GM12873 (cell line): ENCODE results near the gene IGFBP4.

ENCODE experiments used
- TF ChIP-seq, protein P1 (sequence below): IDR thresholded peaks from 2 replicates; pipeline ENCODE4 v1.5.1; 2012; ENCODE audit warnings: low read depth, mild to moderate bottlenecking, moderate library complexity, low read length, control low read depth; ENCODE audit not compliant: insufficient read depth; ENCODE audit errors: missing control alignments

IGFBP4 gene

DNA sequence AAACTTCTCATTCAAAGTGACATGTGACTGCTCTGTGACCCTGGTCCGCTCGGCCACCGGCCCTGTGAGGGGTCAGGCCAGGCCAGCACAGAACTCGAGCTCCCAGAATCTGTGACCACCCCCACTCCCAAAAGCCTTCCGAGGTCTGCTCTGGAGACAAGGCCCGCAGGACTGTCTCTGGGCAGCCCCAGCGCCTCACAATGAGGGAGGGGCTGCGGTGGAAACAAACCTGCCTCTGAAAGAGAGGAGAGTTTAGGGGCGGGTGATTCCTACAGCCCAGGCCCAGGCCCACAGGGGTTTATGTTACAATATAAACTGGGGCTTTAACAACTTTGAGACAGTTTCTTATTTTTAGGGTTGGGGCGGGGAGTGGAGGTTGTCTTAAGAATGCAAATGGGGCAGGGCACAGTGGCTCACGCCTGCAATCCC lies 19.9 kb downstream of the IGFBP4 start:
- TF ChIP-seq, protein P1, sequence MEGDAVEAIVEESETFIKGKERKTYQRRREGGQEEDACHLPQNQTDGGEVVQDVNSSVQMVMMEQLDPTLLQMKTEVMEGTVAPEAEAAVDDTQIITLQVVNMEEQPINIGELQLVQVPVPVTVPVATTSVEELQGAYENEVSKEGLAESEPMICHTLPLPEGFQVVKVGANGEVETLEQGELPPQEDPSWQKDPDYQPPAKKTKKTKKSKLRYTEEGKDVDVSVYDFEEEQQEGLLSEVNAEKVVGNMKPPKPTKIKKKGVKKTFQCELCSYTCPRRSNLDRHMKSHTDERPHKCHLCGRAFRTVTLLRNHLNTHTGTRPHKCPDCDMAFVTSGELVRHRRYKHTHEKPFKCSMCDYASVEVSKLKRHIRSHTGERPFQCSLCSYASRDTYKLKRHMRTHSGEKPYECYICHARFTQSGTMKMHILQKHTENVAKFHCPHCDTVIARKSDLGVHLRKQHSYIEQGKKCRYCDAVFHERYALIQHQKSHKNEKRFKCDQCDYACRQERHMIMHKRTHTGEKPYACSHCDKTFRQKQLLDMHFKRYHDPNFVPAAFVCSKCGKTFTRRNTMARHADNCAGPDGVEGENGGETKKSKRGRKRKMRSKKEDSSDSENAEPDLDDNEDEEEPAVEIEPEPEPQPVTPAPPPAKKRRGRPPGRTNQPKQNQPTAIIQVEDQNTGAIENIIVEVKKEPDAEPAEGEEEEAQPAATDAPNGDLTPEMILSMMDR: no peak

DNA sequence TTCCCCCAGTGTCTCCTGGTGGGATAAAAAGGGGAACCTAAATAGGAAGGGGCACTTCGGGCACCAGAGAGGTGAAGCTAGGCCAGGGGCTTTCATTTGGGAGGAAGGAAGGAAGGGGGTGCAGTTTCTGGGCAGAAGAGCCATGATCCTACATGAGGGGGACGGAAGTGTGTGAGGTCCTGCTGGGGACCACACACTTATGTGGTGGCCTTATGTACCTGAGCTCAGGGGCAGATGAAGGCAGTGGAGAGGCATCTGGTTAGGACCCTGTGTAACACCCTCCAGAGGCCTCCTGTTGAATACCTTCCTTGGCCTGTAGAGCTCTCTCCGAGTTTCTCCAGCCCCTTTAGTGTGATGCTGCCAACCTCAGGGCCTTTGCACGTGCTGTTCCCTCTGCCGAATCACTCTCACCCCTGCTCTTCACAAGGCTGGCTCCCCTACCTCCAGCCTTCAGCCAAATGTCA lies 21.2 kb downstream of the IGFBP4 start:
- TF ChIP-seq, protein P1: no peak

DNA sequence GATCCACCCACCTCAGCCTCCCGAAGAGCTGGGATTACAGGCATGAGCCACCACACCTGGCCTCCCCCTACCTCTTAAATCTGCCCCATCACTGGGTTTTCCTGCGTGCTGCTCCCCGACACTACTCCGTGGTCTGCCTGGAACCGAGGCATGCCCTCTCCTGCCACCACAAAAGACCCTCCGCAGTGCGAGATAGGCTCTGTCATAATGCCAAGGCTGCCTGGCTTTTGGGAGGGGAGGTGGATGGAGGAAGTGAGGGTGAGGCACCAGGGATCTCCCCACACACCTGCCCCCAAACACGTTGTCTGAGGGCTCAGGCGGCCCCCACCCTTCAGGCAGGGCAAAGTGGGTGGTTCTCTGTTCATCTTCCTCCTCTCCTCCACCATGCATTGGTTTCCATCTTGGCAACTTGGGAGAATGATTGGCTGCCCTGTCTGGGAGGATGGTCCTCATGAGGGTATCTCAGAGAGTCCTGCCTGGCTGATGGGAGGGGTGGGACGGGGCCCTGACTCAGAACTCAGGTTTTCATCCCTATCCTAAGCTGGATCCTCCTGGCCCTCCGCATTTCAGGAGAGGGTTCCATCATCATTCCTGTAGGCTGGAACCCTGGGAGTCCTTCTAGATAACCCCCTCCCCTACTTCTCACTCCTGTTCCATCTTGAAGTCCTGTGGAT lies 23.2 kb downstream of the IGFBP4 start:
- TF ChIP-seq, protein P1: no peak

DNA sequence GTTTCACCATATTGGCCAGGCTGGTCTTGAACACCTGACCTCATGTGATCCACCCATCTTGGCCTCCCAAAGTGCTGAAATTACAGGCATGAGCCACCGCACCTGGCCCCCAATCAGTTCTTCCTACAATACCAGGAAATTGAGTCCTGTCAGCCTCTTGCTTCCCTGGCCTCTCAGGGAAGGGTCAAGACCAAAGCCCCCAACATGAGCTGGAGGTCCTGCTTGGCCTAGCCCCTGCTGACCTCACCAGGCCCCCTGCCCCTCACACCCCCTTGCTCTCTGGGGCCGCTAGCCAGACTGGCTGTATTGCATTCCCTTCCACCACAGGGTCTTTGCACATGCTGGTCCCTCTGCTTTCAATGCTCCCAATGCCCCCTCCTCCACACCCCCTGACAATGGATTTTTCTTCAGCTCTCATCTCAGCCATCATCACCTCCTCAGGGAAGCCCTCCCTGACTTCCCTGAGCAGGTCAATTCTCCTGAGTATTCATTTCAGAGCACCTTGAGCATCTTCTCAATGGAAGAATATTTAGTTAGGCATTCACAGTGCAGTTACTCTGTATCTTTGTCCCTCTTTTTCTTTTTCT lies 24.1 kb downstream of the IGFBP4 start:
- TF ChIP-seq, protein P1: no peak

DNA sequence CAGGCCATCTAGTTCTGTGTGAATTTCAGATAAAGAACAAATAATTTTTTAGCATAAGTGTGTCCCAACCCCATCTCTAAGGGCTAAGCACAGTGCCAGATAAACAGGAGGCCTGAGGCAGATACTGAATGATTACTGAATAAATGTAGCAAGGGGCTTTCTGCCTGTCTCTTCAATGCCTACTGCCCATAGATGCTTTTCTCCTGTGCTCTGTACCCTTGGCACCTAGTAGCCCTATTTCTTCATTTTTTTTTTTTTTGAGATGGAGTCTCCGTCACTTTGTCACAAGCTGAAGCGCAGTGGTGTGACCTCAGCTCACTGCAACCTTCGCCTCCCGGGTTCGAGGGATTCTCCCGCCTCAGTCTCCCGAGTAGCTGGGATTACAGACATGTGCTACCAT lies 25.3 kb downstream of the IGFBP4 start:
- TF ChIP-seq, protein P1: no peak

GRCh38 chr17:40469805-40470675 lies 26.8 kb downstream of the IGFBP4 start:
- TF ChIP-seq, protein P1: no peak
